K562 (cell line): ENCODE measurements around the gene CCDC148. TPM values are rescaled to one million over a fixed set of nuclear protein-coding genes. Genes with fewer than 3 reads are reported as not detected.

Experiments
- ATAC-seq: fragments of 200-7000 bp; cut with Tn5 transposase; 3 replicates; pipeline ENCODE4 v1.9.1; 2020; ENCODE audit warnings: moderate library complexity
- BruUV-seq: library from RNA; stranded (reverse); fragments of 400-500 nt; replicated peaks from 2 replicates; lab custom pipeline; 2021; lab: Mats Ljungman, UMichigan
- CTCF ChIA-PET: fragments of 300-600 bp; formaldehyde crosslinking; extraction: SDS; loops from one replicate; lab custom pipeline; 2021; ENCODE audit warnings: low intra/inter-chr PET ratio; lab: Yijun Ruan, JAX
- POLR2A ChIA-PET: fragments of 300-600, 350-650 bp; sonication (Branson Sonifier 250); formaldehyde crosslinking; extraction: SDS; loops from one replicate; lab custom pipeline; 2021; ENCODE audit warnings: antibody characterized with exemption, inconsistent platforms; lab: Yijun Ruan, JAX
- DNase-seq, 4 experiments: peaks; one replicate each; pipeline versions ENCODE4 v3.0.0 to v3.0.0-alpha.2; 2011 to 2018; ENCODE audit warnings: low spot score in 3 of 4, mixed read lengths in 3 of 4; ENCODE audit errors: extremely low read depth in 1 of 4
- FAIRE-seq: peaks from 2 replicates; lab custom pipeline; 2011; peaks lifted over from hg19 to GRCh38; lab: Jason Lieb, UNC
- H2AFZ ChIP-seq: 2 replicates; pipeline ENCODE4 v1.6.0; 2011; ENCODE audit warnings: low read depth, low read length, control low read depth, inconsistent platforms
- H3K27ac ChIP-seq: fragments of 200-600 bp; 3 replicates; pipeline ENCODE4 v1.8.0; 2011; ENCODE audit warnings: low read depth, mild to moderate bottlenecking, control low read depth, inconsistent platforms, low read length, moderate library complexity, mixed read lengths; ENCODE audit errors: extremely low read depth
- H3K27me3 ChIP-seq, 2 experiments: fragments of 300-600 bp in 1 of 2; 2 replicates in 1 of 2; 3 replicates in 1 of 2; pipeline versions ENCODE4 v1.6.0 to v1.8.0; 2011; ENCODE audit warnings: inconsistent platforms in 2 of 2, low read length in 2 of 2, mild to moderate bottlenecking in 1 of 2, mixed read lengths in 1 of 2, moderate library complexity in 1 of 2; ENCODE audit not compliant: control insufficient read depth in 2 of 2, insufficient read depth in 2 of 2
- H3K36me3 ChIP-seq: fragments of 300-600 bp; 3 replicates; pipeline ENCODE4 v1.8.0; 2011; ENCODE audit warnings: mild to moderate bottlenecking, low read length, inconsistent platforms; ENCODE audit not compliant: control insufficient read depth, insufficient read depth
- H3K4me1 ChIP-seq, 2 experiments: fragments of 200-600 bp in 1 of 2; replicated peaks in 1 of 2; 2 replicates in 1 of 2; 3 replicates in 1 of 2; pipeline versions ENCODE4 v1.5.1 to v1.8.0; 2011; ENCODE audit warnings: inconsistent platforms in 2 of 2, low read length in 2 of 2, mild to moderate bottlenecking in 1 of 2, mixed read lengths in 1 of 2, moderate library complexity in 1 of 2; ENCODE audit not compliant: control insufficient read depth in 2 of 2, insufficient read depth in 2 of 2
- H3K4me2 ChIP-seq: 2 replicates; pipeline ENCODE4 v1.6.1; 2011; ENCODE audit warnings: low read length, control low read depth, inconsistent platforms, mixed read lengths; ENCODE audit not compliant: insufficient read depth
- H3K4me3 ChIP-seq: fragments of 200-600 bp; sonication (generic), shearing (Covaris generic); 2 replicates; pipeline ENCODE4 v1.5.1; 2016; ENCODE audit warnings: control low read depth, inconsistent platforms
- H3K79me2 ChIP-seq: fragments of 200-600 bp; 3 replicates; pipeline ENCODE4 v1.8.0; 2011; ENCODE audit warnings: low read length, inconsistent platforms; ENCODE audit not compliant: control insufficient read depth, insufficient read depth
- H3K9ac ChIP-seq, 2 experiments: 2 replicates each; pipeline versions ENCODE4 v1.6.0 to v1.6.1; 2011; ENCODE audit warnings: low read depth in 2 of 2, low read length in 2 of 2, control low read depth in 1 of 2, inconsistent platforms in 1 of 2, mild to moderate bottlenecking in 1 of 2, mixed read lengths in 1 of 2; ENCODE audit not compliant: insufficient read depth in 1 of 2
- H3K9me1 ChIP-seq: one replicate; pipeline ENCODE4 v1.6.0; 2011; ENCODE audit warnings: inconsistent platforms, mild to moderate bottlenecking, low read length, moderate library complexity; ENCODE audit not compliant: control insufficient read depth, insufficient read depth
- H3K9me3 ChIP-seq: replicated peaks from 2 replicates; pipeline ENCODE4 v1.5.1; 2011; ENCODE audit warnings: low read depth, low read length, inconsistent platforms; ENCODE audit not compliant: control insufficient read depth, insufficient read depth
- H4K20me1 ChIP-seq: replicated peaks from 2 replicates; pipeline ENCODE4 v1.6.1; 2011; ENCODE audit warnings: low read length, inconsistent platforms, mixed read lengths; ENCODE audit not compliant: control insufficient read depth, insufficient read depth
- EGR1 ChIP-seq: fragments of 450-650 bp; conservative IDR thresholded peaks from 2 replicates; pipeline ENCODE4 v1.6.1; 2017; ENCODE audit warnings: mild to moderate bottlenecking
- NUFIP1 ChIP-seq: fragments of 450-650 bp; IDR thresholded peaks from 2 replicates; pipeline ENCODE4 v1.6.1; 2018; ENCODE audit not compliant: partially characterized antibody
- SETDB1 ChIP-seq: IDR thresholded peaks from one replicate; pipeline ENCODE4 v1.6.1; 2012; ENCODE audit warnings: low read length, control low read depth, inconsistent platforms
- ZNF124 ChIP-seq: sonication (generic); formaldehyde crosslinking; IDR thresholded peaks from 2 replicates; pipeline ENCODE4 v1.8.1; 2022; ENCODE audit warnings: missing genetic modification reagents
- ZNF584 ChIP-seq: fragments of 200-800 bp; sonication (Bioruptor generic); IDR thresholded peaks from 2 replicates; pipeline ENCODE4 v1.6.1; 2016; ENCODE audit warnings: low read depth, mild to moderate bottlenecking, missing genetic modification characterization, missing compliant biosample characterization
- ZNF699 ChIP-seq: fragments of 250-450 bp; sonication (Bioruptor Pico); IDR thresholded peaks from 2 replicates; pipeline ENCODE4 v1.8.0; 2021; ENCODE audit warnings: mild to moderate bottlenecking, moderate library complexity; ENCODE audit not compliant: insufficient replicate concordance
- ZSCAN29 ChIP-seq: fragments of 450-650 bp; IDR thresholded peaks from 2 replicates; pipeline ENCODE4 v1.6.1; 2017
- WGBS: fragments of 100-300 bp; shearing (Covaris generic); methylation state at CpG from one replicate; pipeline ENCODE4 v1.1.6; 2016; ENCODE audit warnings: low coverage, mixed read lengths; ENCODE audit not compliant: insufficient coverage; ENCODE audit errors: missing lambda C conversion rate; 5-methylcytosine and 5-hydroxymethylcytosine counted together
- in situ Hi-C: fragments of 300-500 bp; cut with MboI; formaldehyde crosslinking; loops from 4 replicates; pipeline ENCODE4 v1.15.0; 2018; ENCODE audit warnings: inconsistent platforms, mixed read lengths
- intact Hi-C: fragments of 100-400 bp; cut with micrococcal nuclease; formaldehyde crosslinking; loops from 2 replicates; pipeline ENCODE4 v1.14.2; 2022
- polyA plus RNA-seq, 8 experiments: library from polyadenylated mRNA; depleted of rRNA in 4 of 8; stranded (reverse) in 5 of 8; unstranded in 3 of 8; fragments of >200 nt; fragmentation: Nextera tagmentation in 2 of 8; fragmentation: Illumina TruSeq in 1 of 8; extraction: Ambion mirVana in 2 of 8; extraction: Trizol in 1 of 8; gene quantifications; 2 replicates each; pipeline versions ENCODE4 v1.2.1 to v1.2.3, GENCODE V29; 2011 to 2014; ENCODE audit warnings: inconsistent platforms in 1 of 8, missing spikeins in 1 of 8
- total RNA-seq, 7 experiments: library from RNA; depleted of rRNA in 6 of 7; stranded (reverse); fragments of >200 nt in 6 of 7; fragmentation: Illumina TruSeq in 2 of 7; extraction: Trizol in 2 of 7; gene quantifications; 2 replicates each; pipeline versions ENCODE4 v1.2.1 to v1.2.3, GENCODE V29; 2011 to 2021; ENCODE audit warnings: low replicate concordance in 1 of 7
- TF ChIP-seq, protein P1 (sequence below): sonication (generic); formaldehyde crosslinking; IDR thresholded peaks from 2 replicates; pipeline ENCODE4 v1.8.0; 2022; ENCODE audit warnings: mild to moderate bottlenecking, missing genetic modification reagents
- TF ChIP-seq, protein P2 (sequence below): sonication (generic); formaldehyde crosslinking; IDR thresholded peaks from 2 replicates; pipeline ENCODE4 v1.8.0; 2022; ENCODE audit warnings: missing genetic modification reagents, mild to moderate bottlenecking, borderline replicate concordance

The CCDC148 gene
- total and polyA plus RNA-seq, 9 of the 15 experiments (the other 6 are each of a cell fraction or from before 2014, with no cell fraction given): 0.10 to 1.4 (median 0.65) TPM

DNA sequence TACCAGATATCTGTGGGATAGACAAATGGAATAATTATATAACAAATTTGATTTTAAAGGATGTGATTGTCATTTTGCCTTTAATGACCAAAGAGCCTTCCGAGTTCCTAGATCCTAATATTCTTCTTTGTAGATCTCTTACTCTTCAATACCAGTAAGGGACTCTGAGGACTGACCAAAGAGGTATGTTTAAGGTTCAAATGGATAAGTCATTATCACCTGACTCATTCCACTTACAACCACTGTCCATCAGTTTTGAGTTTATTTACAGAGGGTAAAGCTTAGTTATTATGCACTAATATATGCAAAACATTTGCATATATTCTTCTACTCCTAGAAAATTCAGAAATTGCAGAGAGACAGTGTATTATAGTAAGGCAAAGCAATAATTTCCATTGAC, 62.7 kb downstream of the CCDC148 start:
- TF ChIP-seq SETDB1 (no peak), ZNF584 (no peak), NUFIP1 (no peak), ZSCAN29 (no peak), ZNF699 (CRISPR knock-in tag) (no peak), EGR1 (no peak), ZNF124 (CRISPR knock-in tag) (no peak)
- TF ChIP-seq, protein P1, sequence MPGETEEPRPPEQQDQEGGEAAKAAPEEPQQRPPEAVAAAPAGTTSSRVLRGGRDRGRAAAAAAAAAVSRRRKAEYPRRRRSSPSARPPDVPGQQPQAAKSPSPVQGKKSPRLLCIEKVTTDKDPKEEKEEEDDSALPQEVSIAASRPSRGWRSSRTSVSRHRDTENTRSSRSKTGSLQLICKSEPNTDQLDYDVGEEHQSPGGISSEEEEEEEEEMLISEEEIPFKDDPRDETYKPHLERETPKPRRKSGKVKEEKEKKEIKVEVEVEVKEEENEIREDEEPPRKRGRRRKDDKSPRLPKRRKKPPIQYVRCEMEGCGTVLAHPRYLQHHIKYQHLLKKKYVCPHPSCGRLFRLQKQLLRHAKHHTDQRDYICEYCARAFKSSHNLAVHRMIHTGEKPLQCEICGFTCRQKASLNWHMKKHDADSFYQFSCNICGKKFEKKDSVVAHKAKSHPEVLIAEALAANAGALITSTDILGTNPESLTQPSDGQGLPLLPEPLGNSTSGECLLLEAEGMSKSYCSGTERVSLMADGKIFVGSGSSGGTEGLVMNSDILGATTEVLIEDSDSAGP (CRISPR knock-in tag): no peak
- TF ChIP-seq, protein P2, sequence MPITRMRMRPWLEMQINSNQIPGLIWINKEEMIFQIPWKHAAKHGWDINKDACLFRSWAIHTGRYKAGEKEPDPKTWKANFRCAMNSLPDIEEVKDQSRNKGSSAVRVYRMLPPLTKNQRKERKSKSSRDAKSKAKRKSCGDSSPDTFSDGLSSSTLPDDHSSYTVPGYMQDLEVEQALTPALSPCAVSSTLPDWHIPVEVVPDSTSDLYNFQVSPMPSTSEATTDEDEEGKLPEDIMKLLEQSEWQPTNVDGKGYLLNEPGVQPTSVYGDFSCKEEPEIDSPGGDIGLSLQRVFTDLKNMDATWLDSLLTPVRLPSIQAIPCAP: no peak
- WGBS: 28% methylated on average over 1 of the region's 1 CpG
- Histone ChIP-seq H3K4me3 (no peak overlapping the region), H4K20me1 (no peaks in the 10 kb centered on the region), H3K9me3 (no peaks in the 10 kb centered on the region), H2AFZ (no peak overlapping the region), H3K9ac (no peak overlapping the region), H3K79me2 (no peaks in the 10 kb centered on the region), H3K27ac (no peak overlapping the region), H3K27me3 (no peaks in the 10 kb centered on the region), H3K9me1 (no peaks in the 10 kb centered on the region), H3K4me1 (no peaks in the 10 kb centered on the region), H3K36me3 (no peaks in the 10 kb centered on the region), H3K4me2 (no peak overlapping the region)
- DNase-seq (no peak), ATAC-seq (no peak), FAIRE-seq (no peak)
- intact Hi-C loops (no loop called here), in situ Hi-C loops (no loop called here)
- POLR2A ChIA-PET: no interaction called here
- BruUV-seq: no TSS peak
- CTCF ChIA-PET: no interaction called here
